Activated naive CD4-positive, alpha-beta T cell treated with anti-CD3 and anti-CD28 coated beads, Interleukin-2, amount 50 U/mL, for 24 hours (primary cell): ENCODE measurements around the gene CRADD.
"Not testable (repeated sequence)": the region's sequence is repeated elsewhere in the genome, so short reads cannot be mapped to it uniquely, and the experiment has no call there.

Source experiments
- H3K27ac Mint-ChIP-seq: one replicate; pipeline ENCODE4 v1.8.0; 2021; ENCODE audit warnings: mild to moderate bottlenecking, mixed read lengths
- H3K27me3 Mint-ChIP-seq: one replicate; pipeline ENCODE4 v1.8.0; 2021; ENCODE audit warnings: mixed read lengths
- H3K36me3 Mint-ChIP-seq: one replicate; pipeline ENCODE4 v1.8.0; 2021; ENCODE audit warnings: mixed read lengths
- H3K4me1 Mint-ChIP-seq: one replicate; pipeline ENCODE4 v1.8.0; 2021; ENCODE audit warnings: mixed read lengths
- H3K4me3 Mint-ChIP-seq: one replicate; pipeline ENCODE4 v1.8.0; 2021; ENCODE audit warnings: mild to moderate bottlenecking, mixed read lengths
- H3K9me3 Mint-ChIP-seq: one replicate; pipeline ENCODE4 v1.8.0; 2021; ENCODE audit warnings: mixed read lengths

The CRADD gene

GRCh38 chr12:93785249-93786010 is 108.3 kb downstream of the CRADD start:
- H3K36me3 Mint-ChIP-seq = peaks cover 17% of the 10 kb centered on the region
- H3K27ac Mint-ChIP-seq = peak overlapping the region; percentile 94
- no peaks in the 10 kb centered on the region for H3K9me3 Mint-ChIP-seq
- peak overlapping the region; percentile 77 for H3K4me3 Mint-ChIP-seq
- no peaks in the 10 kb centered on the region for H3K27me3 Mint-ChIP-seq
- H3K4me1 Mint-ChIP-seq = peaks cover 76% of the 10 kb centered on the region

- peaks cover 12% of the 10 kb centered on the region for H3K36me3 Mint-ChIP-seq
- H3K4me1 Mint-ChIP-seq = peaks cover 75% of the 10 kb centered on the region
- H3K9me3 Mint-ChIP-seq = no peaks in the 10 kb centered on the region
- no peak overlapping the region for H3K4me3 Mint-ChIP-seq
- no peaks in the 10 kb centered on the region for H3K27me3 Mint-ChIP-seq
- no peak overlapping the region for H3K27ac Mint-ChIP-seq
Observed at GRCh38 chr12:93786656-93787397, 109.7 kb downstream of the CRADD start.

GRCh38 chr12:93788853-93789252 is 111.7 kb downstream of the CRADD start:
- peak overlapping the region; percentile 31 for H3K27ac Mint-ChIP-seq
- peaks cover 12% of the 10 kb centered on the region for H3K36me3 Mint-ChIP-seq
- no peaks in the 10 kb centered on the region for H3K9me3 Mint-ChIP-seq
- H3K4me1 Mint-ChIP-seq = peaks cover 71% of the 10 kb centered on the region
- peak overlapping the region; percentile 47 for H3K4me3 Mint-ChIP-seq
- no peaks in the 10 kb centered on the region for H3K27me3 Mint-ChIP-seq

GRCh38 chr12:93789767-93790166 is 112.6 kb downstream of the CRADD start:
- Mint-ChIP-seq H3K27me3 (no peaks in the 10 kb centered on the region), H3K4me3 (no peak overlapping the region), H3K27ac (no peak overlapping the region), H3K9me3 (no peaks in the 10 kb centered on the region), H3K36me3 (peaks cover 12% of the 10 kb centered on the region), H3K4me1 (peaks cover 62% of the 10 kb centered on the region)

GRCh38 chr12:93790472-93791152 is 113.4 kb downstream of the CRADD start:
- Mint-ChIP-seq H3K4me3 (no peak overlapping the region), H3K27ac (no peak overlapping the region), H3K4me1 (peaks cover 53% of the 10 kb centered on the region), H3K27me3 (no peaks in the 10 kb centered on the region), H3K36me3 (peaks cover 10% of the 10 kb centered on the region), H3K9me3 (no peaks in the 10 kb centered on the region)

- H3K36me3 Mint-ChIP-seq = peaks cover 11% of the 10 kb centered on the region
- no peak overlapping the region for H3K27ac Mint-ChIP-seq
- no peaks in the 10 kb centered on the region for H3K27me3 Mint-ChIP-seq
- no peaks in the 10 kb centered on the region for H3K9me3 Mint-ChIP-seq
- H3K4me1 Mint-ChIP-seq = peaks cover 37% of the 10 kb centered on the region
- no peak overlapping the region for H3K4me3 Mint-ChIP-seq
Observed at GRCh38 chr12:93793007-93793406, 115.8 kb downstream of the CRADD start.

- peaks cover 33% of the 10 kb centered on the region for H3K4me1 Mint-ChIP-seq
- H3K4me3 Mint-ChIP-seq = no peak overlapping the region
- H3K9me3 Mint-ChIP-seq = no peaks in the 10 kb centered on the region
- no peak overlapping the region for H3K27ac Mint-ChIP-seq
- peaks cover 7% of the 10 kb centered on the region for H3K36me3 Mint-ChIP-seq
- no peaks in the 10 kb centered on the region for H3K27me3 Mint-ChIP-seq
Observed at GRCh38 chr12:93793983-93794382, 116.8 kb downstream of the CRADD start.

GRCh38 chr12:93794738-93795137 is 117.6 kb downstream of the CRADD start:
- Mint-ChIP-seq H3K27ac (no peak overlapping the region), H3K27me3 (no peaks in the 10 kb centered on the region), H3K9me3 (no peaks in the 10 kb centered on the region), H3K4me3 (no peak overlapping the region), H3K4me1 (peaks cover 25% of the 10 kb centered on the region), H3K36me3 (peaks cover 6% of the 10 kb centered on the region)

GRCh38 chr12:93795352-93795751 is 118.2 kb downstream of the CRADD start:
- no peak overlapping the region for H3K4me3 Mint-ChIP-seq
- peaks cover 9% of the 10 kb centered on the region for H3K36me3 Mint-ChIP-seq
- no peak overlapping the region for H3K27ac Mint-ChIP-seq
- no peaks in the 10 kb centered on the region for H3K9me3 Mint-ChIP-seq
- H3K27me3 Mint-ChIP-seq = no peaks in the 10 kb centered on the region
- H3K4me1 Mint-ChIP-seq = peaks cover 21% of the 10 kb centered on the region

- peak overlapping the region; percentile 4 for H3K27ac Mint-ChIP-seq
- H3K36me3 Mint-ChIP-seq = peaks cover 13% of the 10 kb centered on the region
Observed at GRCh38 chr12:93796729-93797128, 119.6 kb downstream of the CRADD start.

GRCh38 chr12:93798279-93799151 is 121.3 kb downstream of the CRADD start:
- H3K27ac Mint-ChIP-seq = no peak overlapping the region
- H3K36me3 Mint-ChIP-seq = peaks cover 16% of the 10 kb centered on the region
- peaks cover 11% of the 10 kb centered on the region for H3K4me1 Mint-ChIP-seq
- H3K4me3 Mint-ChIP-seq = no peak overlapping the region
- no peaks in the 10 kb centered on the region for H3K27me3 Mint-ChIP-seq
- no peaks in the 10 kb centered on the region for H3K9me3 Mint-ChIP-seq

More at GRCh38 chr12:93796729-93797128, 119.6 kb downstream of the CRADD start:
- H3K4me3 Mint-ChIP-seq = no peak overlapping the region
- H3K4me1 Mint-ChIP-seq = peaks cover 12% of the 10 kb centered on the region
- H3K27me3 Mint-ChIP-seq = no peaks in the 10 kb centered on the region
- no peaks in the 10 kb centered on the region for H3K9me3 Mint-ChIP-seq

- H3K27ac Mint-ChIP-seq, H3K4me3 Mint-ChIP-seq, H3K27me3 Mint-ChIP-seq, H3K9me3 Mint-ChIP-seq: not testable (repeated sequence)
- Mint-ChIP-seq H3K4me1 (peaks cover 20% of the 10 kb centered on the region), H3K36me3 (peaks cover 18% of the 10 kb centered on the region)
Observed at GRCh38 chr12:93801666-93802065, 124.5 kb downstream of the CRADD start.

- Mint-ChIP-seq H3K4me1 (peaks cover 22% of the 10 kb centered on the region), H3K36me3 (peaks cover 16% of the 10 kb centered on the region), H3K4me3 (no peak overlapping the region), H3K27me3 (no peaks in the 10 kb centered on the region), H3K9me3 (no peaks in the 10 kb centered on the region), H3K27ac (no peak overlapping the region)
Observed at GRCh38 chr12:93802293-93802692, 125.1 kb downstream of the CRADD start.

- H3K4me1 Mint-ChIP-seq = peaks cover 22% of the 10 kb centered on the region
- H3K27ac Mint-ChIP-seq = no peak overlapping the region
- no peak overlapping the region for H3K4me3 Mint-ChIP-seq
- no peaks in the 10 kb centered on the region for H3K9me3 Mint-ChIP-seq
- H3K27me3 Mint-ChIP-seq = no peaks in the 10 kb centered on the region
- peaks cover 16% of the 10 kb centered on the region for H3K36me3 Mint-ChIP-seq
Observed at GRCh38 chr12:93802698-93803423, 125.7 kb downstream of the CRADD start.
